HPDE6-E6E7 (cell line): ENCODE results near the gene OR13C8.

Experiments
- DNase-seq: peaks from one replicate; pipeline ENCODE4 v3.0.0; 2011; ENCODE audit warnings: missing footprints; ENCODE audit errors: extremely low spot score

OR13C8 gene

GRCh38 chr9:104617418-104617817 lies 48.5 kb downstream of the OR13C8 start:
- DNase-seq: no peak

GRCh38 chr9:104618104-104618503 lies 49.1 kb downstream of the OR13C8 start, which contains the start of gene OR13C9:
Gene OR13C9, minus strand, starts transcription at chr9:104618204. Its CDS starts 0 bp downstream, at chr9:104618204.
- no peak for DNase-seq
